ENCODE data around the gene NLRP7.
"Not testable (repeated sequence)": the region's sequence is repeated elsewhere in the genome, so short reads cannot be mapped to it uniquely, and the experiment has no call there.

GRCh38 chr19:54989531-54989930, 42.2 kb upstream of the NLRP7 start:
- not testable (repeated sequence) for TF ChIP-seq CTCF (conservative IDR thresholded peaks at IDR 0.05 in 1 of 2, IDR thresholded peaks at IDR 0.05 in 1 of 2; ENCODE audit: low read depth in 1 of 2, low read length in 2 of 2); EZH2 (IDR thresholded peaks at IDR 0.05; ENCODE audit: low read length, missing control alignments)
